ENCODE data around the gene PTN.

PTN gene

GRCh38 chr7:137386966-137387365 is 43.4 kb upstream of the PTN start:
- no peaks in the 10 kb centered on the region for H3K4me1 ChIP-seq (ENCODE audit: control insufficient read depth, low read length)
- no peak overlapping the region for H3K4me3 ChIP-seq (ENCODE audit: low read length)
- no peaks in the 10 kb centered on the region for H3K36me3 ChIP-seq (ENCODE audit: control insufficient read depth, low read length)
- no peaks in the 10 kb centered on the region for H3F3A ChIP-seq (ENCODE audit: control insufficient read depth, insufficient read depth)
- no peaks in the 10 kb centered on the region for H3K79me2 ChIP-seq (ENCODE audit: control insufficient read depth, low read length)
- no peak overlapping the region for H3K4me2 ChIP-seq (ENCODE audit: low read length)
- no peak for TF ChIP-seq EZH2phosphoT487 (IDR thresholded peaks at IDR 0.05; ENCODE audit: borderline replicate concordance, low read length)
- no peak for TF ChIP-seq CTCF (IDR thresholded peaks at IDR 0.05; ENCODE audit: low read depth, low read length, poor library complexity, severe bottlenecking)
- no peaks in the 10 kb centered on the region; the same call in 1 of the 2 replicates for H3K9me2 ChIP-seq (replicated peaks; ENCODE audit: control insufficient read depth, low read length)
- no peaks in the 10 kb centered on the region for H3K9me3 ChIP-seq (ENCODE audit: control insufficient read depth, insufficient read depth, low read length)
- H4K20me1 ChIP-seq (ENCODE audit: control insufficient read depth, insufficient read depth, low read depth, low read length): no peaks in the 10 kb centered on the region
- H3K27ac ChIP-seq (ENCODE audit: low read depth, low read length): no peak overlapping the region
- no peaks in the 10 kb centered on the region for H3K27me3 ChIP-seq (ENCODE audit: control insufficient read depth, low read length)

- Histone ChIP-seq H3K9me2 (replicated peaks; ENCODE audit: control insufficient read depth, low read length) (no peaks in the 10 kb centered on the region; the same call in 1 of the 2 replicates), H3K4me3 (ENCODE audit: low read length) (no peak overlapping the region), H4K20me1 (ENCODE audit: control insufficient read depth, insufficient read depth, low read depth, low read length) (no peaks in the 10 kb centered on the region), H3K27me3 (ENCODE audit: control insufficient read depth, low read length) (no peaks in the 10 kb centered on the region), H3K79me2 (ENCODE audit: control insufficient read depth, low read length) (no peaks in the 10 kb centered on the region), H3K4me1 (ENCODE audit: control insufficient read depth, low read length) (no peaks in the 10 kb centered on the region), H3F3A (ENCODE audit: control insufficient read depth, insufficient read depth) (no peaks in the 10 kb centered on the region), H3K36me3 (ENCODE audit: control insufficient read depth, low read length) (no peaks in the 10 kb centered on the region), H3K27ac (ENCODE audit: low read depth, low read length) (no peak overlapping the region), H3K4me2 (ENCODE audit: low read length) (no peak overlapping the region), H3K9me3 (ENCODE audit: control insufficient read depth, insufficient read depth, low read length) (no peaks in the 10 kb centered on the region)
- TF ChIP-seq CTCF (IDR thresholded peaks at IDR 0.05; ENCODE audit: low read depth, low read length, poor library complexity, severe bottlenecking): no peak
- no peak for TF ChIP-seq EZH2phosphoT487 (IDR thresholded peaks at IDR 0.05; ENCODE audit: borderline replicate concordance, low read length)
Observed at GRCh38 chr7:137381045-137381444, 37.5 kb upstream of the PTN start.

- no peaks in the 10 kb centered on the region for H3K9me3 ChIP-seq (ENCODE audit: control insufficient read depth, insufficient read depth, low read length)
Observed at GRCh38 chr7:137373507-137373906, 30.0 kb upstream of the PTN start.

More at GRCh38 chr7:137373507-137373906, 30.0 kb upstream of the PTN start:
- Histone ChIP-seq H3K36me3 (ENCODE audit: control insufficient read depth, low read length) (no peaks in the 10 kb centered on the region), H3K27ac (ENCODE audit: low read depth, low read length) (no peak overlapping the region), H3K27me3 (ENCODE audit: control insufficient read depth, low read length) (no peaks in the 10 kb centered on the region), H3K4me3 (ENCODE audit: low read length) (no peak overlapping the region), H3K4me2 (ENCODE audit: low read length) (no peak overlapping the region), H4K20me1 (ENCODE audit: control insufficient read depth, insufficient read depth, low read depth, low read length) (no peaks in the 10 kb centered on the region), H3K4me1 (ENCODE audit: control insufficient read depth, low read length) (no peaks in the 10 kb centered on the region), H3F3A (ENCODE audit: control insufficient read depth, insufficient read depth) (no peaks in the 10 kb centered on the region), H3K9me2 (replicated peaks; ENCODE audit: control insufficient read depth, low read length) (no peaks in the 10 kb centered on the region; the same call in none of the 2 replicates), H3K79me2 (ENCODE audit: control insufficient read depth, low read length) (no peaks in the 10 kb centered on the region)
- TF ChIP-seq EZH2phosphoT487 (IDR thresholded peaks at IDR 0.05; ENCODE audit: borderline replicate concordance, low read length) (no peak), CTCF (IDR thresholded peaks at IDR 0.05; ENCODE audit: low read depth, low read length, poor library complexity, severe bottlenecking) (no peak)
